Measurements from ENCODE around the gene SOX1.

SOX1 gene

DNA sequence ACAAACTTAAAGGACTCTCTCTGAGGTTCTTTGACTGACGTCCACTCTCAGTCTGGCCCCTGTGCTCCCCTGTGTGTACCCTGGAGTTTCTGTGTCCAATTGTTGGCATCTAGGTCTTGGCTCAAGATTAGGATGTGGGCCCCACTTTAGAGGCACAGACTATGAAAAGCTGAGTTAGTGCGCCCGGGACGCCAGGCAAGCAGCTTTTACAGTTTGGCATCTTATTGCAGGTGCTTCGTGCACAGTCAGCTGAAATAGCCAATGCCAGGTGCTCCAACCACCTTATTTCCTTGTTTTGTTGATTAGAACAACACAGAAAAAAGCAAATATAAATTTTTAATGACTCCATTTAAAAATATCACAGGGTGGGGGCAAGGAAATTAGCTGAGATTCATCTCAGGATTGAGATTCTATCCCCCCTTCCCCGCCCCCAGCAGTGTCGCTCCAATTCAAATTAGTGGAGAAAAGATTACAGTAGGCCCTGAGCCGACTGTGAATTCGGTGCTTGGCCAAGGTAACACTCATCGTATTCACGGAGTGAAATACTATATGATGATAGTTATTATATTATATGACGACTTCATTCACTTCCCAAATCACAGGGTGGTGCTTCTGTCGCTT, 4.3 kb downstream of the SOX1 start:
- no peak for DNase-seq (ENCODE audit: low read depth)
- no peak overlapping the region for H3K4me3 ChIP-seq (ENCODE audit: control insufficient read depth, low read depth, low read length)
- no peak for TF ChIP-seq CTCF (IDR thresholded peaks at IDR 0.05; ENCODE audit: control insufficient read depth, insufficient read depth, low read depth, low read length, missing control alignments)

DNA sequence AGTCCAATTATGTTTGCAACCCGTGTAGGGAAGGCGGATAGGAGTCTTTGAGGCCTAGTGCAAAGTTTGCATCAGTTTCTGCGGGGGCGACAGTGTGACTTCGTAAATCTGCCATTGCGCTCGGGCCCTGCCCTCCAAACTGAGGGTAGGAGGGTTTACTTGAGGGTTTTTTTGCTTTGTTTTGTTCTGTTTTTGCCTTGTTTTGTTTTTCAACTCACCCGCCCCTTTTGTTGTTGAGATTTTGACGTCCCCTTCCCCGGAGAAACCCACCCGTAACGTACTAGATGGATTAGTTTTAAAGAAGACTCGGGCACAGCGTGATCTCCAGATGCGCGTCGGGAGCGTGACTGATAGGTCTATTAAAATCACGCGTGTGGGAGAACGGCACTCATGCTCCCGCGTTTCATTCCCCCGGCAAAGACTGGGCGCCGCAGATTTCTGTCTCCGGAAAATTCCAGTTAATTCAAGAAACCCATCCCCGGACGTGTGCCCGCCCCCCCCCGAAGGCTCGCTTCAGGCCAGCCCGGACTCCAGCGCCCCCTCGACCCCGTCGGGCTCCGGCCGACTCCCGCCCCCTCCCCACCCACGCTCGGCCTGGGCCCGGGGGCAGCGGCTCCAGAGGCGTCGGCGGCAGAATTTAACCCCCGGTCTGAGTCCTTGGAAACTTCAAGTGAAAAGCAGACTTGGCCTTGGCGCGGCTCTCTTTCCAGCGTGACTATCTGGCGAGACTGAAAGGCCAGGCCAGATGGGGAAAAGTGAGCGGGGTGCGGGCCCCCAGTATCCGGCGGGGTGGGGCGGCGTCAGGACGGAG, 5.0 kb downstream of the SOX1 start:
- H3K4me3 ChIP-seq (ENCODE audit: control insufficient read depth, low read depth, low read length), result no peak overlapping the region
- DNase-seq (ENCODE audit: low read depth), result no peak
- TF ChIP-seq CTCF (IDR thresholded peaks at IDR 0.05; ENCODE audit: control insufficient read depth, insufficient read depth, low read depth, low read length, missing control alignments), result no peak

GRCh38 chr13:112072534-112073244, 5.7 kb downstream of the SOX1 start:
- no peak for DNase-seq (ENCODE audit: low read depth)
- no peak overlapping the region for H3K4me3 ChIP-seq (ENCODE audit: control insufficient read depth, low read depth, low read length)
- TF ChIP-seq CTCF (IDR thresholded peaks at IDR 0.05; ENCODE audit: control insufficient read depth, insufficient read depth, low read depth, low read length, missing control alignments), result no peak

DNA sequence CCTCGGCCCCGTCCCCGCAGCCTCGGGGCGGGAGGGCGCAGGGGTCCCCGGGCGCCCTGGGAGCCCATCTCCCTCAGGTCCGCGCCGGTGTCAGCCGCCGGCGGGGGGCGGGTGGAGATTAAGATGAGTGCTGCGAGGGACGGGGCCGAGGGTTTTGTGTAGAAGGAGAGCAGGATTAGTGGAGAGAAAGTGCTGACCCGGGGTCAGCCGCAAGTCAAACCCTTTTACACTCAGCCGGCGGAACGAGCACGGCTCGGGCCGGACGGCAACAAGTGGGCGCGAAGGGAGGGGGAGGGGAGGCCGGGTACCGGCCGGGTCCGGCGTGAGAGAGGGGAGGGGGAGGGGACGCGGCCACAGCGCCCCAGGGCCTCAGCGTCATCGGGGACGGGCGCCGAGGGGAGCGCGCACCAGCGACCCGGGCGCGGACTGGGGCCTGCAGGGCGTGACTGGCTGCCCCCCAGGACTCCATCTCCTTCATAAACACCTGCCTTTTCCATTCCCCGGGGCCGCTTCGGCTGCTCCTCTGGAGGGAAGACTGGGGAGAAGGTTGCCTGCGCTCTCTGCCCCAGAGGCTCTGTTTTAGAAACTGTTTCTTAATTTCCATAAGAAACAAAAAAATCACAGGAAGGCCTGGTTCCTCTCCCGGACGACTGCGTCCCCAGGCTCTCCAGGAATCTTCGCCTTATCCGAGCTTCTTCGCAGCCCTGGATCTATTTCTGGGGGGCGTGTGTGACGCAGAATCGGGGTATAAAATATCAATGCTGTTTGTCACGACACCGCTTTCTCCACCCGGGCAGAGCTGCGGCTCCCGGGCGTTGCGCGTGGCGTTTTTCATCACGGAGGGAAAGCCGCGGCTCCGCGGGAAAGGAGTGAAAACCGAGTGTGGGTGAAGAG, 6.5 kb downstream of the SOX1 start:
- no peak for TF ChIP-seq CTCF (IDR thresholded peaks at IDR 0.05; ENCODE audit: control insufficient read depth, insufficient read depth, low read depth, low read length, missing control alignments)
- H3K4me3 ChIP-seq (ENCODE audit: control insufficient read depth, low read depth, low read length), result no peak overlapping the region
- no peak for DNase-seq (ENCODE audit: low read depth)

GRCh38 chr13:112074139-112074865, 7.4 kb downstream of the SOX1 start:
- DNase-seq (ENCODE audit: low read depth), result no peak
- no peak for TF ChIP-seq CTCF (IDR thresholded peaks at IDR 0.05; ENCODE audit: control insufficient read depth, insufficient read depth, low read depth, low read length, missing control alignments)
- H3K4me3 ChIP-seq (ENCODE audit: control insufficient read depth, low read depth, low read length), result no peak overlapping the region
